GM23248 (cell line): ENCODE data around the gene CACNB4. TPM values are rescaled to one million over a fixed set of nuclear protein-coding genes. Genes with fewer than 3 reads are reported as not detected.

Experiments used
- DNase-seq: peaks from one replicate; pipeline ENCODE4 v3.0.0-alpha.2; 2015
- H2AFZ ChIP-seq: fragments of 200-600 bp; sonication (generic); 2 replicates; pipeline ENCODE4 v1.6.1; 2016; ENCODE audit warnings: antibody characterized with exemption
- H3F3A ChIP-seq: fragments of 200-600 bp; sonication (generic); 2 replicates; pipeline ENCODE4 v1.6.1; 2016; ENCODE audit warnings: mild to moderate bottlenecking, antibody characterized with exemption, mixed run types; ENCODE audit not compliant: insufficient read depth
- H3K27ac ChIP-seq: fragments of 200-600 bp; sonication (generic); 2 replicates; pipeline ENCODE4 v1.5.1; 2016; ENCODE audit warnings: mild to moderate bottlenecking
- H3K27me3 ChIP-seq: fragments of 200-600 bp; sonication (generic); replicated peaks from 2 replicates; pipeline ENCODE4 v1.6.1; 2016; ENCODE audit warnings: mild to moderate bottlenecking; ENCODE audit not compliant: insufficient read depth
- H3K36me3 ChIP-seq: fragments of 200-600 bp; sonication (generic); 2 replicates; pipeline ENCODE4 v1.6.1; 2016; ENCODE audit warnings: low read depth, mild to moderate bottlenecking
- H3K4me1 ChIP-seq: fragments of 200-600 bp; sonication (generic); 2 replicates; pipeline ENCODE4 v1.6.1; 2016; ENCODE audit warnings: mild to moderate bottlenecking; ENCODE audit not compliant: insufficient read depth
- H3K4me2 ChIP-seq: fragments of 200-600 bp; sonication (generic); one replicate; pipeline ENCODE4 v1.6.1; 2016; ENCODE audit warnings: mild to moderate bottlenecking; ENCODE audit not compliant: unreplicated experiment
- H3K4me3 ChIP-seq: fragments of 200-600 bp; sonication (generic); 2 replicates; pipeline ENCODE4 v1.5.1; 2016; ENCODE audit warnings: mild to moderate bottlenecking
- H3K79me2 ChIP-seq: fragments of 200-600 bp; sonication (generic); 2 replicates; pipeline ENCODE4 v1.6.1; 2016; ENCODE audit warnings: mild to moderate bottlenecking; ENCODE audit not compliant: insufficient read depth
- H3K9ac ChIP-seq: fragments of 200-600 bp; sonication (generic); 2 replicates; pipeline ENCODE4 v1.6.1; 2016; ENCODE audit warnings: mild to moderate bottlenecking
- H3K9me2 ChIP-seq: fragments of 200-600 bp; sonication (generic); 2 replicates; pipeline ENCODE4 v1.6.1; 2016; ENCODE audit warnings: mixed run types, mild to moderate bottlenecking, moderate library complexity; ENCODE audit not compliant: insufficient read depth
- H3K9me3 ChIP-seq: fragments of 200-600 bp; sonication (generic); one replicate; pipeline ENCODE4 v1.6.1; 2017; ENCODE audit warnings: low read depth
- H4K20me1 ChIP-seq: fragments of 200-600 bp; sonication (generic); 2 replicates; pipeline ENCODE4 v1.6.0; 2016; ENCODE audit not compliant: insufficient read depth
- EZH2 ChIP-seq: fragments of 200-600 bp; sonication (generic); IDR thresholded peaks from 2 replicates; pipeline ENCODE4 v1.6.1; 2018; ENCODE audit warnings: antibody characterized with exemption, mild to moderate bottlenecking; ENCODE audit not compliant: insufficient read depth, poor library complexity, severe bottlenecking
- EZH2phosphoT487 ChIP-seq: fragments of 200-600 bp; sonication (generic); IDR thresholded peaks from 2 replicates; pipeline ENCODE4 v1.6.1; 2018; ENCODE audit warnings: antibody characterized with exemption, moderate library complexity, mild to moderate bottlenecking, low read depth; ENCODE audit not compliant: insufficient read depth
- whole genome bisulfite sequencing, 2 experiments: methylation state at CpG; one replicate each; pipeline ENCODE4 v1.1.6; 2015 to 2017; ENCODE audit warnings: low lambda C conversion rate in 2 of 2, low coverage in 1 of 2; ENCODE audit errors: missing lambda C conversion rate in 2 of 2; 5-methylcytosine and 5-hydroxymethylcytosine counted together
- in situ Hi-C: fragments of 300-500 bp; cut with MboI; formaldehyde crosslinking; loops from 2 replicates; pipeline ENCODE4 v1.15.0; 2020
- polyA plus RNA-seq: library from polyadenylated mRNA; unstranded; fragments of >200 nt; fragmentation: Nextera tagmentation; extraction: Ambion mirVana; gene quantifications from 2 replicates; pipeline ENCODE4 v1.2.1, GENCODE V29; 2016
- total RNA-seq: library from RNA; depleted of rRNA; stranded (reverse); fragments of >200 nt; shearing (Covaris generic); gene quantifications from 2 replicates; pipeline ENCODE4 v1.2.3, GENCODE V29; 2014

Gene CACNB4
- total and polyA plus RNA-seq, 2 experiments from 2014 or later, result 0.05 to 0.11 TPM

DNA sequence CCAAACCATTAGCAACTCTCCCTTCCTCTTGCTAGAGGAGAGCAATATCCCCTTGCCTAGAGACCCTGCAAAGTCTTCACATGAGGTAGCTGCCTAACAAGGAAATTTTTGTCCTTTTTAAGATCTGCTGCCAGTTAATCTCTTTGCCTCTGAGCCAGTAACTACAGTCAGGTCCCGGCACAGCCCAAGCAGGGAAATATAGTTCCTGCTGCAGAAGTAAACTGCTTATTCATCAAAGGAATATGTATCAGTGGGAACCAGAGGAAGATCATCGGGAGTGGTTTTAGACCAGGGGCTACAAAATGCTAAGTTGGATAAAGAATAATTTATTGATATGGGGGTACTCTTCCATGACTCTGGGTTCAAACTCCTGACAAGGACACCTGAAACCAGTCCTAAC lies 30.6 kb downstream of the CACNB4 start:
- no peak overlapping the region for H3K4me2 ChIP-seq
- H3K9me3 ChIP-seq, result no peaks in the 10 kb centered on the region
- H3K27ac ChIP-seq, result no peak overlapping the region
- no peaks in the 10 kb centered on the region for H3K36me3 ChIP-seq
- no peak for TF ChIP-seq EZH2phosphoT487
- no peak for TF ChIP-seq EZH2
- no peak overlapping the region for H3K4me3 ChIP-seq
- H4K20me1 ChIP-seq, result no peaks in the 10 kb centered on the region
- DNase-seq, result no peak
- no peaks in the 10 kb centered on the region for H3K79me2 ChIP-seq
- no peak overlapping the region for H3K9ac ChIP-seq
- 0 out of 2 replicates have a peak, but pooled peaks cover 1% of the 10 kb centered on the region for H3F3A ChIP-seq
- no peaks in the 10 kb centered on the region for H3K9me2 ChIP-seq
- H2AFZ ChIP-seq, result no peak overlapping the region
- 7 to 8% methylated on average over 2 of the region's 2 CpGs for WGBS, 2 experiments
- peaks cover 2% of the 10 kb centered on the region for H3K4me1 ChIP-seq
- H3K27me3 ChIP-seq, result peaks cover 69% of the 10 kb centered on the region
- in situ Hi-C loops, result no loop called here

DNA sequence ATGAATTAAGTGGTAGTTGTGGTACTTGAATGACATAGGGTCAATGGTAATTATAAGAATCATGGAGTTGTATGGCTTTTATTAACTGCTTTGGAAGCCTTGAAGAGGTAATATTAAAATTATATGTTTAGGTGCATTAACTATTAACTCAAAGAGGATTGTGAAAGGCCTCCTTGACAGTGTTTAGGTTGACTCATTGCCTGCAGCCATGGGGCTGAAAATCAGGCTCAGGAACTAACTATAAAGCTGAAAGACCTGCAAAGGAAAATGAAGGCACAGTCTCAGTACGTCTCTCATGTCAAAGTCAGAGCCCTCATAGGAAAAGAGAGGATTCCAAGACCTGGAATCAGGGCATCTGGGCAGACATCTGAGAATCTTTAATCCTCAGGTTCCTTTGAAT lies 31.0 kb downstream of the CACNB4 start:
- in situ Hi-C loops, result no loop called here
- H3K4me1 ChIP-seq, result peaks cover 6% of the 10 kb centered on the region
- WGBS, 2 experiments, result 70 to 83% methylated on average over 1 of the region's 1 CpG
- no peaks in the 10 kb centered on the region for H4K20me1 ChIP-seq
- no peaks in the 10 kb centered on the region for H3K9me2 ChIP-seq
- no peak overlapping the region for H2AFZ ChIP-seq
- DNase-seq, result peak; percentile 47
- peaks cover 65% of the 10 kb centered on the region for H3K27me3 ChIP-seq
- no peaks in the 10 kb centered on the region for H3K79me2 ChIP-seq
- no peaks in the 10 kb centered on the region for H3K9me3 ChIP-seq
- H3K9ac ChIP-seq, result no peak overlapping the region
- no peak overlapping the region for H3K4me3 ChIP-seq
- H3K36me3 ChIP-seq, result no peaks in the 10 kb centered on the region
- no peak overlapping the region for H3K4me2 ChIP-seq
- 0 out of 2 replicates have a peak, but pooled peaks cover 5% of the 10 kb centered on the region for H3F3A ChIP-seq
- TF ChIP-seq EZH2 (no peak), EZH2phosphoT487 (no peak)
- H3K27ac ChIP-seq, result no peak overlapping the region

DNA sequence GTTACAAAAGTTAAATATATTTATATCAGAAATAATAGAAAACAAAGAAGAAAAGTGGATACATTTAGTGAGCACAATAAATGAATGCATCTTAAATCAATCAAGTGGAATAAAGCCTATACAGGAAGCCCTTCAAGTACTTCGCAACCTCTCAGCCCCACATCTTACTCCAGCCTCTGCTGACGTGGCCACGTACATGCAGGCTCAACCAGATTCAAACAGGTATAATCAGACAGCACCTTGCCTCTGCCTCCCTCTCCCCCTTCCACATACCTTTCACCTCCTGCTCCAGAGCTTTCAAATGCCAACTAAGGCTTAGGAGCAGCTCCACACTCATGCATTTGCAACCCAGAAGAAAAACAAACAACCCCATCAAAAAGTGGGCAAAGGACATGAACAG lies 32.9 kb downstream of the CACNB4 start:
- no peaks in the 10 kb centered on the region for H3K36me3 ChIP-seq
- peaks cover 61% of the 10 kb centered on the region for H3K27me3 ChIP-seq
- H3K79me2 ChIP-seq, result no peaks in the 10 kb centered on the region
- H3K4me2 ChIP-seq, result no peak overlapping the region
- H3K9ac ChIP-seq, result no peak overlapping the region
- H3K9me3 ChIP-seq, result no peaks in the 10 kb centered on the region
- no peaks in the 10 kb centered on the region for H4K20me1 ChIP-seq
- no peak for DNase-seq
- H3K27ac ChIP-seq, result no peak overlapping the region
- TF ChIP-seq EZH2, result no peak
- TF ChIP-seq EZH2phosphoT487, result no peak
- no peak overlapping the region for H3K4me3 ChIP-seq
- peaks cover 12% of the 10 kb centered on the region for H3F3A ChIP-seq
- 80 to 97% methylated on average over 3 of the region's 3 CpGs for WGBS, 2 experiments
- in situ Hi-C loops, result no loop called here
- H3K4me1 ChIP-seq, result peaks cover 14% of the 10 kb centered on the region
- no peak overlapping the region for H2AFZ ChIP-seq
- no peaks in the 10 kb centered on the region for H3K9me2 ChIP-seq

DNA sequence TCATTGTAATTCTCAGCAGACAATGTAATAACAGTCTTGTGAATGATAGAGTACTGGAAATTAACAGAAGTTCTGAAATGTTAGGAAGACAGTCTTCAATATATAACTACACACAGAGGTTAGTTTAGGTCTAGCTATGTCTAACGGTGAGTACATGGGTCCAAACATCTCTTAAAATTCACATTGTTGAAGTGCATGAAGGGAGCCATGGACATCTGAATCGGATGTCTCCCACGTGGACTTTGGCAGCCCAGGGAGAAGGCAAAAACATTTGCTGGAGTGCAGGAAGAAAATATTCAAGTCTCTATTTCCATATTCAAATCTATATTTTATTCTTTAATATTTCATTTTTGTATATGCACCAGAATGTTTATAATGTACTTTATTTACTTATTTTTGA lies 34.8 kb downstream of the CACNB4 start:
- Histone ChIP-seq H3K9ac (no peak overlapping the region), H3K4me2 (no peak overlapping the region), H3K27me3 (peaks cover 69% of the 10 kb centered on the region), H3K4me1 (peaks cover 14% of the 10 kb centered on the region), H3K36me3 (no peaks in the 10 kb centered on the region), H3K9me2 (no peaks in the 10 kb centered on the region), H3F3A (peaks cover 12% of the 10 kb centered on the region), H2AFZ (no peak overlapping the region), H4K20me1 (no peaks in the 10 kb centered on the region), H3K27ac (no peak overlapping the region), H3K79me2 (no peaks in the 10 kb centered on the region), H3K9me3 (no peaks in the 10 kb centered on the region), H3K4me3 (no peak overlapping the region)
- no peak for DNase-seq
- 4 to 9% methylated on average over 3 of the region's 3 CpGs for WGBS, 2 experiments
- in situ Hi-C loops, result no loop called here
- no peak for TF ChIP-seq EZH2
- TF ChIP-seq EZH2phosphoT487, result no peak
